Measurements from ENCODE around the gene PAX1.

PAX1 gene

DNA sequence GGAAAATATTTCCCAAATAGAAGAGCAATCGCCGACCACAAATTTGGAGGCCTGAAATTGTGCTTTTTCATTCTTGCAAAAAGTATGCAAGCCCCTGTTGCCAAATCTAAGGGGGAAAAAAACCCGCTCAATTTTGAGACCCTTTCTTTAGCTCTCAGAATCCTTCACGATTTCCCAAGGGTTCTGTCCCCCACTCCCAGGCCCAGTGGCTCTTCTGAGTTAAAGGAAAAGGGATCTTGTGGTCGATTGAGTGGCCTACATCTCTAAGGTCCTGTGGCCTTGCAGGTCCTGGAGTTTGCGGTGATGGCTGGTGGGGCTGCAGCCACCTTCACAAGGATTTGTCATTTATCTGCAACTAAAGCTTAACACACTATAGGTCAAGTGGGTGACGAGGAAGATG lies 1.8 kb downstream of the PAX1 start:
- TF ChIP-seq, protein P1, sequence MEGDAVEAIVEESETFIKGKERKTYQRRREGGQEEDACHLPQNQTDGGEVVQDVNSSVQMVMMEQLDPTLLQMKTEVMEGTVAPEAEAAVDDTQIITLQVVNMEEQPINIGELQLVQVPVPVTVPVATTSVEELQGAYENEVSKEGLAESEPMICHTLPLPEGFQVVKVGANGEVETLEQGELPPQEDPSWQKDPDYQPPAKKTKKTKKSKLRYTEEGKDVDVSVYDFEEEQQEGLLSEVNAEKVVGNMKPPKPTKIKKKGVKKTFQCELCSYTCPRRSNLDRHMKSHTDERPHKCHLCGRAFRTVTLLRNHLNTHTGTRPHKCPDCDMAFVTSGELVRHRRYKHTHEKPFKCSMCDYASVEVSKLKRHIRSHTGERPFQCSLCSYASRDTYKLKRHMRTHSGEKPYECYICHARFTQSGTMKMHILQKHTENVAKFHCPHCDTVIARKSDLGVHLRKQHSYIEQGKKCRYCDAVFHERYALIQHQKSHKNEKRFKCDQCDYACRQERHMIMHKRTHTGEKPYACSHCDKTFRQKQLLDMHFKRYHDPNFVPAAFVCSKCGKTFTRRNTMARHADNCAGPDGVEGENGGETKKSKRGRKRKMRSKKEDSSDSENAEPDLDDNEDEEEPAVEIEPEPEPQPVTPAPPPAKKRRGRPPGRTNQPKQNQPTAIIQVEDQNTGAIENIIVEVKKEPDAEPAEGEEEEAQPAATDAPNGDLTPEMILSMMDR (IDR thresholded peaks at IDR 0.05; ENCODE audit: control extremely low read depth, extremely low read depth, low read depth, missing control alignments), result no peak
- ChIA-PET POLR2A (no interaction called here), CTCF (interaction anchor here (6.1 kb wide), 1 partner anchor 12 kb away, joined by 32 read pairs; no protein-coding TSS in a partner anchor)

DNA sequence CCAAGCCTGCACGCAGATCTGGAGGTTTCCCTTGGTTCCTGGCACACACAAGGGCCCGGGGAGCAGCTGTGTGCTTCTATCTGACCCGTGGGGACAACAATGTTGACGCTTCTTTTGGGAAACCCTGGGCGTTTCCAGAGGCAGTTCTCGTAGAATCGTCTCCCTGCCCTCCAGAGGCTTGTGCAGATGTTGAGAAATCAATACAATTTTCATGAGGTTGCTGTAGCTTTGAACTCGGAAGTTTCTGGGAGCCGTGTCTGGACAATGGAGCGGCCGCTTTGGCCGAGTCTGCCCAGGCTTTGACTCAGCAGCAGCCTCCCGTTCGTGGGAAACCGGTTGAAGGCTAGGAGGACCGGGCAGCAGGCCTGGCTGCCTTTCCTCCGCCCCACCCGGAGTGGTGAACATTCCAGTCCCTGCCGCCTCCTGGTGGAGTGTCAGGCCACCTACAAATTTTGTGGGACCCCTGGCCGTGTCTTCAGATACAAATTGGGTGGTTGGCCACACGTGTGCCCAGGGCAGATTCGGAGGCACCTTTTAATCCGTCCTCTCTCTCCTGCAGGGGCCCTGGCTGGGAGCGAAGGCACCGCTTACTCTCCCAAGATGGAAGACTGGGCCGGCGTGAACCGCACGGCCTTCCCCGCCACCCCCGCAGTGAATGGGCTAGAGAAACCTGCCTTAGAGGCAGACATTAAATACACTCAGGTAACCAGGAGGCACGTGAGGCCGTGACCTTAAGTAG lies 2.7 kb downstream of the PAX1 start:
- ChIA-PET POLR2A (no interaction called here), CTCF (interaction anchor here (6.1 kb wide), 1 partner anchor 11 kb away, joined by 32 read pairs; no protein-coding TSS in a partner anchor)
- DNase-seq (ENCODE audit: extremely low spot score), result no peak
- TF ChIP-seq, protein P1 (IDR thresholded peaks at IDR 0.05; ENCODE audit: control extremely low read depth, extremely low read depth, low read depth, missing control alignments), result no peak

More for the DNA sequence above, 1.8 kb downstream of the PAX1 start:
- DNase-seq (ENCODE audit: extremely low spot score), result no peak

DNA sequence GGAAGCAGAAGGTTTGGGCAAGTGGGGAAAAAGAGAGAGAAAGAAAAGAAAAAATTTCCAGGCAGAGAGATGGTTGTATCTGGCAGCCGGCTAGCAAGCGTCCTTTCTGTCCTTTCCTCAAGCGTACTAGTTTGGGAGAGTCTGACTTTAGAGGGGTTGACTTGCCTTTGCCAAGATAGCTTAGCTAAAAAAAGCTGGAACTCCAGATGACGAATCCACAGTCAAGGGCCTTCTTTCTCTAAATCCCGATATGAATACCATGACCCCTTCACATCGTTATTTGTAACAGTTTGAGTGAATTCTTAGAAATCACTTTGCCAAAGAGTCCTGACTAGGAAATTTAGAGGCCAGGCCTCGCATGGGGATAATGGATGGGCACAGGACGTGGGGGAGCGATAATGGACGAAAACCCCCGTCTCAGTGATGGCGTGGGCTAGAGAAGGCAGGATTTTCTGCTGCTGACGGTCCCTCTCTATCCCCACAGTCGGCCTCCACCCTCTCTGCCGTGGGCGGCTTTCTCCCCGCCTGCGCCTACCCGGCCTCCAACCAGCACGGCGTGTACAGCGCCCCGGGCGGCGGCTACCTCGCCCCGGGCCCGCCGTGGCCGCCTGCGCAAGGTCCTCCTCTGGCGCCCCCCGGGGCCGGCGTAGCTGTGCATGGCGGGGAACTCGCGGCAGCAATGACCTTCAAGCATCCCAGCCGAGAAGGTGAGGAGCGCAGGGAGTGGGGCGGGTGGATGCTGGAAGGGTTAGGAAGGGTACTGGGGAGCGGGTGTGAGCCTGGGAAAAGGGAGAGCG lies 3.5 kb downstream of the PAX1 start:
- CTCF ChIA-PET, result interaction anchor here (6.1 kb wide), 1 partner anchor 11 kb away, joined by 32 read pairs; no protein-coding TSS in a partner anchor

DNA sequence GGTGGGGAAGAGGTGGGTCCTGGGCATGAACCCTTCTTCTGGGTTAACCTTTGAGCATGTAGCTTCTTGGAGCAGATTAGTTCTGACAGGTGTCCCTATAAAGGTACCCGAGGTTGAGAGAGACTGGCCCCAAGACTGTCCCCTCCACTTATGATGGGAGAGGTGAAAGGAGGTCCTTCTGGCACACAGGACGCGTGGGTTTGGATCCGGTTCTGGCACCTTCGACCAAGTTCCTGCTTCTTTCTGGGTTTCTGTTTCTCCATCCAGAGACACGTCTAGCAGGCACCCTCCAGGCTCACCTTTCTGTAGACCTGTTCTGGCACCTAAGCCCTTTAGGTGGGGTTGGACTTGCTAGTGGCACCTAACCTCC lies 4.1 kb downstream of the PAX1 start:
- TF ChIP-seq, protein P1 (IDR thresholded peaks at IDR 0.05; ENCODE audit: control extremely low read depth, extremely low read depth, low read depth, missing control alignments), result no peak
- ChIA-PET POLR2A (no interaction called here), CTCF (interaction anchor here (6.1 kb wide), 1 partner anchor 10 kb away, joined by 32 read pairs; no protein-coding TSS in a partner anchor)
- no peak for DNase-seq (ENCODE audit: extremely low spot score)

More for the DNA sequence above, 3.5 kb downstream of the PAX1 start:
- DNase-seq (ENCODE audit: extremely low spot score), result no peak
- POLR2A ChIA-PET, result no interaction called here
- TF ChIP-seq, protein P1 (IDR thresholded peaks at IDR 0.05; ENCODE audit: control extremely low read depth, extremely low read depth, low read depth, missing control alignments), result no peak

DNA sequence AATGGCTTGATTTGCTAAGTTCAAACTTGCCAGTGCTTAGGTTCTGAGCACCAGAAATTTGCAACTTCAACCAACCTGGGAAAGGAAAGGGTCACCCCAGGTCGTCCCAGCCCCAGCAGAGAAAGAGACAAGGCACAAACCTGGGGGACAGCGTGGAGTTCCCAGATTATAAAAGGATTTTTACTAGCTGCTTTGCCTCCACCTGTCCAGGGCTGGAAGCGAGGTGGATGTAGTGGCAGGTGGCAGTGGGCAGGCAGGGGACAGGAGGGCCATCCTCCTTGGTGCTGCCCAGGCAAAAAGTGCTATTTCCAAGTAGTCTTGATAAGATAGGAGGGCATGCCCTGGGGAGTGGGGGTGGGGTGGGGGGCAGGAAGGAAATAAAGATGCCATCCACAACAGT lies 4.9 kb downstream of the PAX1 start:
- ChIA-PET CTCF (interaction anchor here (6.1 kb wide), 1 partner anchor 9 kb away, joined by 32 read pairs; no protein-coding TSS in a partner anchor), POLR2A (no interaction called here)
- TF ChIP-seq, protein P1 (IDR thresholded peaks at IDR 0.05; ENCODE audit: control extremely low read depth, extremely low read depth, low read depth, missing control alignments), result no peak
- DNase-seq (ENCODE audit: extremely low spot score), result no peak

DNA sequence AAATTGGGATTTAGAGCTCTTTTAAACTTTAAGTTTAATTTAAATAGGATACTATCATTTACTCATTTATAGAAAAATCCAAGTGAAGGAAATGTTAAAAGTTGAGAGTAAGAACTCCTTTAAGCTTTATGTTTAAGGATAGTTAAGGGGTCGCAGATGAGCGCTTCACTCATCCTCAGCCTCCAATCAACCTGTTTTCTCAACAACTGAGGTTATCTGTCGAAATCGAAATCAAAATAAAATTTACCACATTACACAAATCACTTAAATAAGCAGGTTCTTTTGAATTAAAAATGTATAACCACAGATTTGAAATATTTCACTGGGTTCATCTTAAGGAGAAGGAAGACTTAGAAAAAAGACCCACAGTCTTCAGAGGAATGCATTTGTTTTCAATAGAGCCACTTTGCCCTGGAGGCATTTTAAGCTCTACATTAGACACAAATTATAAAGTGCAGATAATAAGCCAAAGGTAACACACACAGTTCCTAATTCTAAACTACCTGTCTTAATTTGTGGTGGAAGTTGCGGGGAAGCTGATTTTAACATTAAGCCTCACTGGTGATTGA lies 5.5 kb downstream of the PAX1 start:
- ChIA-PET POLR2A (no interaction called here), CTCF (interaction anchor here (6.1 kb wide), 1 partner anchor 9 kb away, joined by 32 read pairs; no protein-coding TSS in a partner anchor)
- DNase-seq (ENCODE audit: extremely low spot score), result no peak
- TF ChIP-seq, protein P1 (IDR thresholded peaks at IDR 0.05; ENCODE audit: control extremely low read depth, extremely low read depth, low read depth, missing control alignments), result no peak
